Endothelial cell of hepatic sinusoid (primary cell): ENCODE measurements around the gene ABHD16B.

ENCODE experiments used
- in situ Hi-C: cut with HindIII; loops from 2 replicates; pipeline ENCODE4 v1.10.0; 2017; ENCODE audit warnings: low sequenced_read_pairs

ABHD16B gene

DNA sequence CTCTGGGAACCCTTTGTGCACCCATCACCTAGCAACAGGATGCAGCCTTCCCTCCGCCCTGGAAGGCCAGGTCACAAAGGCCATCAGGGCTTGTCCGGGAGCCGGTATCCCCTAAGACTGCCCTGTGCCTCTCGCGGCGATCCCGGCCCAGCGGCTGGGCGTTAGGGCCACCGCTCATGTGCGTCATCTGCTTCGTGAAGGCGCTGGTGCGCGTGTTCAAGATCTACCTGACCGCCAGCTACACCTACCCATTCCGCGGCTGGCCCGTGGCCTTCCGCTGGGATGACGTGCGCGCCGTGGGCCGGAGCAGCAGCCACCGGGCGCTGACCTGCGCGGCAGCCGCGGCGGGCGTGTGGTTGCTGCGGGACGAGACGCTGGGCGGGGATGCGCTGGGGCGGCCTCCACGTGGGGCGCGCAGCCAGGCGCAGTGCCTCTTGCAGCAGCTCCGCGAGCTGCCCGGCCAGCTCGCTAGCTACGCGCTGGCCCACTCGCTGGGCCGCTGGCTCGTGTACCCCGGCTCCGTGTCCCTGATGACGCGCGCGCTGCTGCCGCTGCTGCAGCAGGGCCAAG lies at the start of gene ABHD16B:
ABHD16B (plus strand) TSS at position 134 of the 570 bp plus-strand sequence; CDS start at position 177, 43 bp downstream.
- in situ Hi-C loops = no loop called here

DNA sequence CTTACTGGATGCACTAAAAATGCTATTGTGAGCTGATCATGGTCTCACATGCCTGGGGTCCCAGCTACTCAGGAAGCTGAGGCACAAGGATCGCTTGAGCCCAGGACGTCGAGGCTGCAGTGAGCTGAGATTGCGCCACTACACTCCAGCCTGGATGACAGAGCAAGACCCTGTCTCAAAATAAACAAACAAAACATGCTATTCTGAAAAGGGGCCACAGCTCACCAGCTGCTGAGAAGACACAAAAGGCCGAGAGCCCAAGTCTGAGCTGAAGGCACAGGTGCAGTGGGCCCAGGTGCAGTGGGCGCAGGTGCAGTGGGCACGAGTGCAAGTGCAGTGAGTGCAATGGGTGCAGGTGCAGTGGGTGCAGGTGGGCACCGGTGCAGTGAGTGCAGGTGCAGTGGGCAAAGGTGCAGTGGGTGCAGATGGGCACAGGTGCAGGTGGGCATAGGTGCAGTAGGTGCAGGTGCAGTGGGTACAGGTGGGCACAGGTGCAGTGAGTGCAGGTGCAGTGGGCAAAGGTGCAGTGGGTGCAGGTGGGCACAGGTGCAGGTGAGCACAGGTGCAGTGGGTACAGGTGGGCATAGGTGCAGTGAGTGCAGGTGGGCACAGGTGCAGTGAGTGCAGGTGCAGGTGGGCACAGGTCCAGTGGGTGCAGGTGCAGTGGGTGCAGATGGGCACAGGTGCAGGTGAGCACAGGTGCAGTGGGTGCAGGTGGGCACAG lies 46.2 kb upstream of the ABHD16B start:
- in situ Hi-C loops = no loop called here

DNA sequence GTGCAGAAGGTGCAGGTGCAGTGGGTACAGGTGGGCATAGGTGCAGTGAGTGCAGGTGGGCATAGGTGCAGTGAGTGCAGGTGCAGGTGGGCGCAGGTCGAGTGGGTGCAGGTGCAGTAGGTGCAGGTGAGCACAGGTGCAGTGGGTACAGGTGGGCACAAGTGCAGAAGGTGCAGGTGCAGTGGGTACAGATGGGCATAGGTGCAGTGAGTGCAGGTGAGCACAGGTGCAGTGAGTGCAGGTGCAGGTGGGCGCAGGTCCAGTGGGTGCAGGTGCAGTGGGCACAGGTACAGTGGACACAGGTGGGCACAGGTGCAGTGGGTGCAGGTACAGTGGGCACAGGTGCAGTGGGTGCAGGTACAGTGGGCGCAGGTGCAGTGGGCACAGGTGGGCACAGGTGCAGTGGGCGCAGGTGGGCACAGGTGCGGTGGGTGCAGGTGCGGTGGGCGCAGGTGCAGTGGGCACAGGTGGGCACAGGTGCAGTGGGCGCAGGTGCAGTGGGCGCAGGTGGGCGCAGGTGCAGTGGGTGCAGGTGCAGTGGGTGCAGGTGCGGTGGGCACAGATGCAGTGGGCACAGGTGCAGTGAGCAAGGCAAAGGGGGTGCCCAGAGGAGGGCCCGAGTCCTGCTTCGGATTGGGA lies 45.6 kb upstream of the ABHD16B start:
- in situ Hi-C loops = no loop called here

DNA sequence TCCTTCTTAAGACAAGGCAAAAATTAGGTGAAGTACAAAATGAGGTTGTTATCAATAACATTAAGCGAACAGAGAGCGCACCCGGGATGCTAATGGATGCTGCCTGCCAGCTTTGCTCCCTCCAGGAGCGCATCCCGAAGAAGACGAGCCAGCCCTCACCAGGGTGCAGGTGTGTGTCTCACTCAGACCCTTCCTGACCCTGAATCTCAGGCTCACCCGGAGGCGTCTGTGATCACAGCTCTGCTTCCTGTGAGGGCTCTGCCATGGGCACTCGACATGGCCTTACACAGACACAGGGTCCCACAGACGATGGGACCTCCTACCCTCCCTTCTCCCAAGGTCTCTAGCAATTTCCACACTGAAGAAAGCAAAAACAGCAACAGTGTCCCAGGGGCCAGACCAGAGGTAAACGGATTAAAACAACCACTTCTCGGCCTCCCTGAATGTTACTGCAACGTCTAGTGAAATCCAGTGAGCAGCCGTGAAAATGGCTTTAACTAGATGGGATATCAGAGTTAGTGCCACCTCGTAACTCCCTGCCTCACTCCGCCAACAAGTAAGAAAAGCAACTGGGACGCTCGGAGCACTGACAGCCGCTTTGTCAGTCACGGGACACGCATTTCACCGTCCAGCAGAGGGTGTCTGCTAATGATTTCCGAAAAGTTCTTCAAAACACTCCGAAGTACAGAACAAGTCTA lies 41.9 kb upstream of the ABHD16B start:
- in situ Hi-C loops = no loop called here

DNA sequence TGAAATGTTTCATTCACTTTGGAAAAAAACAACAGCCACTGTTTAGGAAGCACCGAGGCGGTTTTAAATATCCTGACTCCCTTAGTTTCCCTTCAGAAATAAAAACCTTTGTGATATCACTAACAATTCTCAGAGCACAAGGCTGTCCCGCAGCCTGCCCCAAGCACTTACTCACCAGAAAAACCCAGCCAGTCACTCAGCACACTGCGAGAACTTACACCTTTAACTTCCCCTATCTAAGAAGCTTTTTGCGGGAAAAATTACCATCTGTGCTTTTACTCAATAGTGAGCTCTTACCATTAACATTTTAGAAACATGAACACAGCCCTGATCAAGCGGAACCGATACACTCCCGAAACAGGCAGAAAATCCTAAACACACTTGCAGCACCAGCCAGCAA lies 39.5 kb upstream of the ABHD16B start:
- in situ Hi-C loops = no loop called here

DNA sequence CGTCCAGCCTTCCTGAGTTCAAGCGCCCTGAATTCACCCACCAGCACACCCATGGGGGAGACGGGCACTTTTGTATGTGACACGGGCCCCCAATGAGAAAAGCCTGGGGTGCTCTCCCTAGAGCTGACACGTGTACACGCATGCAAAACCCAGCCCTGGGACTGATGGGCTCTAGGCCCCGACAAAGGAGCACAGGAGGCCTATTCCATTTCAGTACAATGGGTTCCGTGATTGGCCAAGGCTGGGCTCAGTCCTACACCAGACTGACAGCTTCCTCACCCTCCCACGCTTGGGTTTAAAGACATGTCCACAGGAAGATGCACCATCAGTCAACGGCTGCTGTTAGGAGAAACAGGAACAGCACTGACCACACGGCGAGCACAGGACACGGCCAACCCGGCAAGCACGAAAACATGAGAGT lies 39.0 kb upstream of the ABHD16B start:
- in situ Hi-C loops = no loop called here

DNA sequence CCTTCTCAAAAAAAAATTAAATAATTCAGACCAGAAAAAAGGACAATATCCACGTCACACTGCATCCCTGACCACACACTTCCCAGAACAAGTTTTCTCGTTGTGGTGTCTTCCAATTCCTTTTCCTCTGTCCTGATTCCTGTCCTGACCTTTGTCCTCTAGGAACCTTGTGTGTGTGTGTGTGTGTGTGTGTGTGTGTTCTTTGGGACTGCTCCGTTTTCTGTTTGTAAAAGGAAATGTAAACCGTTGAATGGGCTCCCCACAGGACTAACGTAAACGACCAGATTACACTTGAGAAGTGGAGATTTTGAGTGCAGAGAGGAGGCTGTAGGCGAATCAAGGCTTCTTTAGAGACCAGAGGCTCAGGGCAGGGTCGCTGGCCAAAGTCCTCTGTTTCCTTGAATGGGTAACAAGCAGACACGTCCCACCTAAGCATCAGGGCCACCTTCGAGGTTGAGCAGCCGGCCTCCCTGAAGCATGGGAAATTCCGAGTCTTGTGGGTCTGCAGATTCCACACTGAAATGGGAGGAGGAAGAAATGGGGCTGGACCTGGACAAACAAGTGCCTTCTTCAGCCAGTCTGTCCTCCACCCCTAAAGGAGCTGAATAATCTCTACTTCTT lies 37.5 kb upstream of the ABHD16B start:
- in situ Hi-C loops = no loop called here

DNA sequence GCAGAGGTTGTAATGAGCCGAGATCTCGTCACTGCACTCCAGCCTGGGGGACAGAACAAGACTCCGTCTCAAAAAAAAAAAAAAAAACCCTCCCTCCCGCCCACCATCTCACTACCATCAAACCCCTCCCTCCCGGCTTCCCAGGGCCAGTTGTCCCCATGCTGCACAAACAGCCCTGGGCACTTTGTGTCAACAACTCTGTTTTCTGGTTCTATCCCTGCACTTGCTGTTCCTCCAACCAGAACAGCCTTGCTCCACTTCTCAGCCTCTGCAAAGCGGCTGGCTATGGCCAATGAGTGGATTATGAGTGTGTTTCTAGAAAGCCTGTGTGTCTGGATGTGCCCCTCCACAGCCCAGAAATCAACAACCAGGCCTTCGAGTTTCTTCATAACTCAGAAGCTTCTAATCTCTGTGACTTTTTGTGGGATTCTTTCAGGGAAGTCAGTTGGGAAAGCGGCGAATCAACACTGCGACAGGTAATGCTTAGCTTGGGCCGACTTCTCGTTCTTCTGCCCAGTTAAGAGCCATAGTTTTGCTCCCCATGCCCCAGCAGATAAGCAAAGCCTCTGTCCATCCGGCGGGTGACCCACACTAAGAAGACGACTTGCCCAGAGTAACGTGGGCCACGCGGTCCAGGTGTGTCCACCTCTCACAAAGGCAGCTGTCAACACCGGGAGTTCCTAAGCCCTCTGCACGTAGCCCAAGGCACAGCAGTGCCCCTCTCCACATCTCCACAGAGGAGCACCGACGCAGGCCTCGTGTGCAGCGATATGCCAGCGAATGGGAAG lies 35.8 kb upstream of the ABHD16B start:
- in situ Hi-C loops = loop anchor here (5.0 kb wide), 1 partner anchor 98 kb away; no protein-coding TSS in a partner anchor

DNA sequence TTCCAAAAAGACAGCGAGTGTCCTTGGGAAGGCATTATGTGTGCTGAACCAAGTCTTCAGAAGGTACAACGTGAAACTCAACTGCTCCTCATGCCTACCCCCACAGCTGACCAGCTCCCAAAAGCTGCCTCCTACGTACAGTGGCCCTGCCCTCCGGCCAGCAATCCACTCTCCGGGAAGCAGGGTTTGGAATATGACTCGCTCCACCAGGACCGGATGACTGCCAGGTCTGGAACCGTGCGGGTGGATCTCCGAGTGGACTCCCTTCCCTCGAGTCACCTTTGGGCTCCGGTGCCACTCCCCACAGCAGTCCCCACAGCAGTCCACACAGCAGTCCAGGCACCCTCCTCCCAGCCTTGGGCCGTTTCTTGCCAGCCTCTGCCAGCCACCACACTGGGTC lies 34.5 kb upstream of the ABHD16B start:
- in situ Hi-C loops = loop anchor here (5.0 kb wide), 1 partner anchor 99 kb away; no protein-coding TSS in a partner anchor

DNA sequence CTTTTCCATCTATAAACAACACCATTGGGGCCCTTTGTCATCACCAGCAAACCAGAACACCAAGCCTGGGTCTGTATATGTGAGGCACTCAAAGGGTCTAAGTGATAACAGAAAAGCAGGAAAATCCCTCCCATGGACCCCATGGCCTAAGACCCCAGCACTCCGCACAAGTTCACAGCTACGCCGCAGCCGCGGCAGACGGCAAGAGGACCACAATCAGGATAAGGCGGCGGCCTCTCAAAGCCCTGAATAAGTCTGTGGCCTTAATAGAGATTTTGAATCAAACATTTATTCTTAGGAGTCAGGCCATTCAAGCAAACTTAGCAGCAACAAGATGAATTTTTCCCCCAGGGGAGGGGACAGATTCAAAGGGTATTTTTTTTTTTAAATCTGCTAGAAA lies 33.2 kb upstream of the ABHD16B start:
- in situ Hi-C loops = loop anchor here (5.0 kb wide), 1 partner anchor 101 kb away; no protein-coding TSS in a partner anchor

DNA sequence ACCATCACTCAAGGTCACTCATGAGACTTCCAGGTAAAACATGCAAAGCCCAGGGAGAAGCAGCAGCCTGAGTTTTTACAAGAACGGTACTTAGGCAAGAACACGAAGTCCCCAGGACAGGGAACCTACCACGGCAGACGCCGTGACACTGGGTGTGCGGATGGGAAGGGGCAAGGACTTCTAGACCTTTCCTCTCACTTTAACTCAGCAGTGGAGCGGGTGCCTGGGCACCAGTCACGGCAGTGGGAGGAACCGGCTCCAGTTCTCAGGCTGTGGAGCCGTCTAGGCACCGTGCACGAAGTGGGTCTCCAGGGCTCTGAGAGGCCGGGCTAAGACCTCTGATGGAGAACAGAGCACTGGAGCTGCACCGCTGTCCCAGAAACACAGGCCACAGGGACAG lies 32.8 kb upstream of the ABHD16B start:
- in situ Hi-C loops = loop anchor here (5.0 kb wide), 1 partner anchor 101 kb away; no protein-coding TSS in a partner anchor

DNA sequence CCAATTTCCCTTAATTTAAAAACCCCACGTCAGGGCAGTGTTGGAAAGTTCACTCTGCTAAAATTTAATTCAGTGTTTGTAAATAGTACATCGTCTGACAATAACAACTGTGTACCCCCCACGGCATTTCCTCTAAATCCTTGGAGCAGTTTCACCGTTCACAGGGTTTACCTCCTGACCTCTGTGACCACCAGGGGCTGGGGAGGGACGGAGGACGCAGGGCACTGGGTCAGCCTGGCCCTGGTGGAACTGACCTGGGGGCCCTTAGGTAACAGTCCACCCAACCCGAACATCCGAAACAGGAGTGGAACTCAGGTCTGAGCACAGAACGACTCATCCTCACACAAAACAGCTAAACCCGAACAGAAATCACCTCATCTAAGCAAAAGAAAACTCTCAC lies 32.3 kb upstream of the ABHD16B start:
- in situ Hi-C loops = loop anchor here (5.0 kb wide), 1 partner anchor 102 kb away; no protein-coding TSS in a partner anchor

DNA sequence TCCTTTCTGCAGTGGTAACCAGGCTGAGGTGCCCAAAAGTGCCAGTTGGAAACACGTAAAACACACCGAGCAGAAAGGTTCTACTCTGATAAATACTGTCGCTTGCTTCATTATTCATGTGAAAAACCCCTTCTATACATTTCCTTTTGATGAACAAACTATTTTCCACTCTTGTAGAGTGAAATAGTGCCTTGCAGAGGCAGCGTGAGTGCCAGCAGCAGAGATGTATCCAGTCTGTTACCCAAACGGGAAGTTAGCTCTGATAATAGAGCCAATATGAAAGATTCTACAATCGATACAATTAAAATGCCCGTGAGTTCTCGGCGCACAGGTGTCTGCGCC lies 31.7 kb upstream of the ABHD16B start:
- in situ Hi-C loops = loop anchor here (5.0 kb wide), 1 partner anchor 102 kb away; no protein-coding TSS in a partner anchor

DNA sequence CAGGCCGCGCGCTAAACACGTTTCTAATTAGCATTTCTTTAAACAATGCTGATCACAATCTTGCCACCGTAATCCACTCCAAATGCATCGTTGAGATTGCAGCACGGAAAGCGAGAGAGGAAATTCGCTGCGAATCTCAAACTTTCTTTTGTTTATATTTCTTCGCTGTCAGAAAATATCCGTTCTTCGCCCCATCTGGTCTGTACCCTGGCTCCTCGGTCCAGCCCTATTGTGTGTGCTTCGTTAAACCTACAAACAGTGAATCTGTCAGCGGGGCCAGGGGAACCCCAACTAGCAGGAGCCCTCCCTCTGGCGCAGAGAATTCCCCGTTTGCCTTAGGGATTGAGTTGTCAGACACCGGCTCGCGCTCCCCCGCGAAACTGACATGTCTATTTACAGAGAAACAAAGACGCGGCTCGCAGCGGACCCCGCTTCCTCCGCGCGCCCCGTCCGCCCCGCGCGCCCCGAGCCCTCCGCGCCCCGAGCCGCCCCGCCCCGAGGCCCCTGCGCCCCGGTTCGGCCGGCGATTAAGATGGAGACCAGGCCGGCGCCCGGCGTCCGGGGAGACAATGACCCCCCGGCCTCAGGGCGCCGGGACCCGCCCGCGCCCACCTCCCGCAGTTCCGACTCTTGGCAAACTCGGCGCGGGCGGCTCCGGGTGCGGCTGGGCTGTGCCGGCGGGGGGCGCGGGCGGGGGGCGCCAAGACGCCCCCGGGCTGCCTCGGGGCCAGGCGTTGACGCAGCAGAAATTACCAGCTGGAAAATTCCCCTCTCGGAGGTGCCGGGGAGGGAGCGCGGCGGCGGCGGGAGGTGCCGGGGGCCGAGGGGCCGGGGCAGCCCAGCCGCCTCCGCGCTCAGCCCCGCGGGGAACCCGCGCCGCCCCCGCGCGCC lies 31.1 kb upstream of the ABHD16B start:
- in situ Hi-C loops = loop anchor here (5.0 kb wide), 1 partner anchor 103 kb away; no protein-coding TSS in a partner anchor

DNA sequence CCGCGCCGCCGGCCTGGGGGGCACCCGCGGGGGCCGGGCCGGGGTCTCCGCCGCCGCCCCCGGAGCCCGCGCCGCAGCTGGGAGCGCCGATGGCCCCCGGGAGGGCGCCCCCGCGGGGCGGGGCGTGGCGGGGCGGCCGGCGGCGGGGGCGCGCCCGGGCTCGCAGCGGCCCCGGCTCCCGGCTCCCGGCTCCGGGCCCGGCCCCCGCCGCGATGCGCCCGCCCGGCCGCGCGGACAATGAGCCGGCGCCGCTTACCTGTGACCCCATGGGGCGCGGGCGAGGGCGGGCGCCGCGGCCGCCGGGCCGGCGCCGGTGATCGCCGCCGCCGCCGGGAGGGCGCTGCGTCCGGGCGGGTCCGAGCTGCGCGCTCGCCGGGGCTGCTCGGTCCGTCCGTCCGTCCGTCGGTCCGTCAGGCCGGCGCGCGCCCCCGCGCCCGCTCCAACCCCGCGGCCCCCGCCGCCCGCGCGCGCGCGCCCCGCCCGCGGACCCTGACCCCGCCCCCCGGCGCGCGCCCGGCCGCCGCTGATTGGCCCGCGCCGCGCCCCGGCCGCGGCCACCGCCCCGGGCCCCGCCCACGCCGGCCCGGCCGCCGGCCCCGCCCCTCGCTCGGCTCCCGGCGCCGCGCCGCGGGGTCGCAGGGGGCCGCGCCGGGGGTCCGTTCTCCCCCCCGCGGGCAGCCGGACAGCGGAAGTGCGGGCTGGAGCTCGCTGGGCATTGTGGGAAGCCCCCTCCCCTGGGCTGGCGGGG lies 30.3 kb upstream of the ABHD16B start, which contains the start of gene ZBTB46:
ZBTB46 (minus strand) TSS at position 424 of the 748 bp plus-strand sequence. CDS start 40,507 bp downstream, outside the sequence.
- in situ Hi-C loops = no loop called here

DNA sequence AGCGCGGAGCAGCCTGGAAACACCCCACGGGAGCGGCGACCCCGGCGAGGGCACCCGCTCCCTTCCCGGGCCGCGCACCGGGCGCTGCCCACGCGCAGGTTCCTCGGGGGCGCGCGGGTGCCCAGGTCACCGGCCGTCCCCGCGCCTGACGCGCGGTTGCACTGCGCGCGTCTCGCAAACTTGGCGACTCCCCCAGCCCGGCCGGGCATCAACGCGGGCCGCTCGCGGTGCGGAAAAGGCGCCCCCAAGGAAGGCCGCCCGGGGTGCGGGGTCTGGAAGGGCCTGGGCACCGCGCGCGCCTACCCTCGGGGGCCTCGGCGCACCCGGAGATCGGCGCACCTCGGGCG lies 29.7 kb upstream of the ABHD16B start:
- in situ Hi-C loops = no loop called here

DNA sequence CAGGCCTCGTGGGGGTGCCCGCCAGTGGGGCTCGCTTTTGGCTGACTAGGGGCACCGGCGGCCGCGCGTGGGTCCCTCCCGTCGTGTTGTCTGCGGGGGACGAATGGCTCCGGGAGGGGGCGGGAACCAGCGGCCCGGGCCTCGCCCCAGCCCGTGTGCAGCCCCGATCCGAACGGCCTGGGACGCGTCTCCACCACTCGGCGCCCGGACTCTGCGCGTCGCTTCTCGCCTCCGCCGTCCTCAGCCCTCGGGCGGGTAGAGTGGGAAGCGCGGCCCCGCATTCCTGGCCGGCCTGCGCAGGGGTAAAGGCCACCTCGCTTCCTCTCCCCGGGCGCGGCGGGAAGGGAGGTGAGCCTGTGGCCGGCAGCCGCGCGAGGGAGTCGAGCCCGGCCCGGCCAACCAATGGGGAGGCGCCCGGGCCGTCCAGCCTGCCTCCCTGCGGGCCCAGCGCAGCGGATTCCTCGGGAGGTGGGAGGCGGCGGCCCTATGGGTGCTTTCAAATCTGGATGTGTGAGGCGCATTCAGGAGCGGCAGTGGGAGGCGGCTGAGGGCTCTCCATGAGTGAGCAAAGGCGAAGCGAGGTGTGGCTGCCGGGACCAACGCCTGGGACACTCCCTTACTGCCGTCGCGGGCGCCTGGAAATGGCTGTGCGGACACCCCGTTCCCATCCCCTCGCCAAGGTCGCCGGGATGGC lies 29.2 kb upstream of the ABHD16B start:
- in situ Hi-C loops = no loop called here
